AG04450 (cell line): Measurements from ENCODE around the gene EDEM3. TPM values are rescaled to one million over a fixed set of nuclear protein-coding genes. Genes with fewer than 3 reads are reported as not detected.

Experiments
- CTCF ChIA-PET: fragments of 300-600, 350-600 bp; formaldehyde crosslinking; extraction: SDS; loops from one replicate; lab custom pipeline; 2022; ENCODE audit warnings: antibody characterized with exemption, inconsistent platforms; lab: Charles Lee
- POLR2A ChIA-PET: fragments of 350-600 bp; formaldehyde crosslinking; extraction: SDS; loops from one replicate; lab custom pipeline; 2021; ENCODE audit warnings: antibody characterized with exemption, inconsistent platforms; lab: Yijun Ruan, JAX
- DNase-seq: peaks from one replicate; pipeline ENCODE4 v3.0.0-alpha.2; 2011; ENCODE audit warnings: low read depth, low spot score
- H3K27ac ChIP-seq: one replicate; pipeline ENCODE4 v1.5.1; 2012; ENCODE audit warnings: low read depth, low read length, control low read depth
- H3K27me3 ChIP-seq: one replicate; pipeline ENCODE4 v1.6.0; 2012; ENCODE audit warnings: low read length; ENCODE audit not compliant: control insufficient read depth, insufficient read depth
- H3K4me3 ChIP-seq: 2 replicates; pipeline ENCODE4 v1.5.1; 2011; ENCODE audit warnings: mild to moderate bottlenecking, low read depth, low read length, control low read depth
- H3K9me3 ChIP-seq: 2 replicates; pipeline ENCODE4 v1.5.1; 2012; ENCODE audit warnings: low read length; ENCODE audit not compliant: control insufficient read depth, insufficient read depth
- polyA plus RNA-seq: library from polyadenylated mRNA; depleted of rRNA; stranded (reverse); fragments of >200 nt; gene quantifications from 2 replicates; pipeline ENCODE4 v1.2.3, GENCODE V29; 2011
- TF ChIP-seq, protein P1 (sequence below): IDR thresholded peaks from 2 replicates; pipeline ENCODE4 v1.5.1; 2011; ENCODE audit warnings: low read depth, low read length, control low read depth, inconsistent platforms

Gene EDEM3
- polyA plus RNA-seq, 1 experiment, result 26.1 TPM

DNA sequence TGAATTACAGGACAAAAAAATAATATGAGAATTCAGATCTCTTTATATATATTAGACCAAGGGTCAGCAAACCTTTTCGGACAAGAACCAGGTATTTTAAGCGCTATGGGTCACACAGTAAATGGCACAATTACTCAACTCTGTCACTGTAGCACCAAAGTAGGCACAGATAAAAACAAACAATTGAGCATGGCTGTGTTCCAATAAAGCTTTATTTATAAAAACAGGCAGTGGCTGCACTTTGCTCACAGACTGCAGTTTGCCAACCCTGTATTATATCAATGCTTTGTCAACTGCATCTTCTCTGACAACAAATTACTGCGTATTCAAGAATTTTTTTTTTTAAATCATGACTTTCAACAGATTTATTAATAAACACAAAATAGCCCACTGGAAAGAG lies 29.8 kb downstream of the EDEM3 start:
- Histone ChIP-seq H3K27me3 (no peaks in the 10 kb centered on the region), H3K4me3 (no peak overlapping the region), H3K27ac (no peak overlapping the region), H3K9me3 (no peaks in the 10 kb centered on the region)
- ChIA-PET POLR2A (no interaction called here), CTCF (no interaction called here)
- TF ChIP-seq, protein P1, sequence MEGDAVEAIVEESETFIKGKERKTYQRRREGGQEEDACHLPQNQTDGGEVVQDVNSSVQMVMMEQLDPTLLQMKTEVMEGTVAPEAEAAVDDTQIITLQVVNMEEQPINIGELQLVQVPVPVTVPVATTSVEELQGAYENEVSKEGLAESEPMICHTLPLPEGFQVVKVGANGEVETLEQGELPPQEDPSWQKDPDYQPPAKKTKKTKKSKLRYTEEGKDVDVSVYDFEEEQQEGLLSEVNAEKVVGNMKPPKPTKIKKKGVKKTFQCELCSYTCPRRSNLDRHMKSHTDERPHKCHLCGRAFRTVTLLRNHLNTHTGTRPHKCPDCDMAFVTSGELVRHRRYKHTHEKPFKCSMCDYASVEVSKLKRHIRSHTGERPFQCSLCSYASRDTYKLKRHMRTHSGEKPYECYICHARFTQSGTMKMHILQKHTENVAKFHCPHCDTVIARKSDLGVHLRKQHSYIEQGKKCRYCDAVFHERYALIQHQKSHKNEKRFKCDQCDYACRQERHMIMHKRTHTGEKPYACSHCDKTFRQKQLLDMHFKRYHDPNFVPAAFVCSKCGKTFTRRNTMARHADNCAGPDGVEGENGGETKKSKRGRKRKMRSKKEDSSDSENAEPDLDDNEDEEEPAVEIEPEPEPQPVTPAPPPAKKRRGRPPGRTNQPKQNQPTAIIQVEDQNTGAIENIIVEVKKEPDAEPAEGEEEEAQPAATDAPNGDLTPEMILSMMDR, result no peak
- DNase-seq, result no peak

DNA sequence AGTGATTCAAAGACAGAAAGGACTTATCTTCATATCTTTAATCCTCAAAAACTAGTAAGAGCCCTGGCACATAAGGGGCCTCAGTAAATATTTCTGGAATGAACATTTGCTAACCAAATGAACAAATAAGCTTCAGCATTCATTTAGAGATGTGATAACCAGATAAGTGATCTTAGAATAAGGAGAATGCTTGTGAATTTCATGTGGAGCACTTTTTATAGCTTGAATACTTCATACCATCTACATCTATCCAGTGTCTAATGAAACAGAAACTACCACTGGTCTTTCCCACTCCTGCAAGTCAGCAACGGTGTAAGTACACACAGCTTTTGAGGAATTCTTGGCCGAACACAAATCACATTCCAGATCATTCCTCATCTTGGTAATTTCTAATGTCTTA lies 38.5 kb downstream of the EDEM3 start:
- TF ChIP-seq, protein P1, result no peak
- Histone ChIP-seq H3K27me3 (no peaks in the 10 kb centered on the region), H3K4me3 (no peak overlapping the region), H3K9me3 (no peaks in the 10 kb centered on the region), H3K27ac (no peak overlapping the region)
- ChIA-PET CTCF (interaction anchor here (1.0 kb wide), 1 partner anchor 89 kb away, joined by 4 read pairs; no protein-coding TSS in a partner anchor), POLR2A (no interaction called here)
- no peak for DNase-seq

DNA sequence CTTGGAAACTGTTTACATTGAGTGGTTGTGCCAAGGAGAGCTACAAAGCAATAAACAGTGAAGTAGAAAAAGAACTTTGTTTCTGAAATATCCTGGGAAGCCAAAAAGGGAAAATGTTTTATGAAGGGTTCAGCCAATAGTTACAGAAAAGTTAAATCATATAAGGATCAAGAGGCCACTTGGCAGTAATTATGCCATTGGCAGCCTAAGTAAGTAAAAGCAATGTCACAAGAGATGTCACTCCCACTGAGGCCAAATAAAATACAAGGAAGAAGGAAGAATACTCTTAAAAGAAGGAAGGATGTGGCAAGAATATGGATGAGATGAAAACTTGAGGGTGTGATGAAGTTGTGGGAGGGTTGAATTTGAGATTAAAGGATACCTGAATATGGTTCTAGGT lies 45.2 kb downstream of the EDEM3 start:
- Histone ChIP-seq H3K27me3 (no peaks in the 10 kb centered on the region), H3K27ac (no peak overlapping the region), H3K4me3 (no peak overlapping the region), H3K9me3 (no peaks in the 10 kb centered on the region)
- CTCF ChIA-PET, result no interaction called here
- no peak for DNase-seq
- POLR2A ChIA-PET, result no interaction called here
- TF ChIP-seq, protein P1, result no peak

DNA sequence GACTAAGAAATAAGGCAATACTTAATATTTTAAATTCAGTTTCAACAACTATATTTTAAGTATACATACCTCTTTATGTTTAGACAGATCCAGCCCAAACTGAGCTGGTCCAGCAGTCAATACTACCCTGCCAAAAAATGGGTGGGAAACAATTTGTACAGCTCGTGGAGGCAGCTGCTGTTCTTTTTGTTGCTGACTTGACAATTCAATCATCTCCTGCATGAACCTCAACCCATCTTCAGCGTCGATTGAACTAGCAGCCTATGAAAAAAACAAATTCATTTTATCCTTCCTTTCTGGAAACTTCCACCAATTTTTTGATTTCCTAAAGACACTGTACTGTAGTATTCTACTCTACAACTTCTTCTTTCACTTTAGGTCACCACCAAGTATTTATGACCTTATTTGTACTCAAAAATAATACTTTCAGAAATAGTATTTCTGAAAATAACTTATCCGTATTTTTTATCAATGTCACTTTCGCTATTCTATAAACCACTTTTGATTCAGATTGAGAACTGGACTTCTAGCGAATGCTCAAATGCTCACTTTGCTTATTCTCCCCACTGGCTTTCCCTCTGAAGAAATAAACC lies 46.5 kb downstream of the EDEM3 start:
- CTCF ChIA-PET, result no interaction called here

DNA sequence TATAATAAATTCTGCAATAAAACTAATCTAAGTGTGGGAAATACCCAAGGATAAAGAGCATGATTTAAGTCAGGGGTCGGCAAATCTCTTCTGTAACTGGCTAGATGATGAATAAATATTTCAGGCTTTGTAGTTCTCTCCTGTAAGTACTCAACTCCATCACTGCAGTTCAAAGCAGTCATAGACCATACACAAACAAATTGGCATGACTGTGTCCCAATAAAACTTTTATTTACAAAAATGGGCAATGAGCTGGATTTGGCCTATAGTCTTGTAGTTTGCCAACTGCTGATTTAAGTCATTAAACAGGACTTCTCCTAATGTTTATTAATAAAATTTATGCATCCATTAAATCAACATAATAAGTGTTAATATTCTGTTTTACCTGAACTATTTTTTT lies 49.4 kb downstream of the EDEM3 start:
- TF ChIP-seq, protein P1, result no peak
- no peak for DNase-seq
- no peak overlapping the region for H3K27ac ChIP-seq
- CTCF ChIA-PET, result no interaction called here
- no peak overlapping the region for H3K4me3 ChIP-seq
- no peaks in the 10 kb centered on the region for H3K27me3 ChIP-seq
- H3K9me3 ChIP-seq, result no peaks in the 10 kb centered on the region
- POLR2A ChIA-PET, result no interaction called here

More for the DNA sequence above, 46.5 kb downstream of the EDEM3 start:
- Histone ChIP-seq H3K27ac (no peak overlapping the region), H3K9me3 (no peaks in the 10 kb centered on the region), H3K4me3 (no peak overlapping the region), H3K27me3 (no peaks in the 10 kb centered on the region)
- DNase-seq, result no peak
- POLR2A ChIA-PET, result no interaction called here
- TF ChIP-seq, protein P1, result no peak
